Activated naive CD8-positive, alpha-beta T cell treated with anti-CD3 and anti-CD28 coated beads, Interleukin-2, amount 50 U/mL, for 24 hours (primary cell): ENCODE results near the gene ACOT6.
A peak's percentile ranks its signal among the peaks of the same experiment; 100 is the strongest.
"Not testable (repeated sequence)": the region's sequence is repeated elsewhere in the genome, so short reads cannot be mapped to it uniquely, and the experiment has no call there.

Experiments used
- ATAC-seq: fragments of 150-1000 bp; cut with Tn5 transposase; one replicate; pipeline ENCODE4 v1.10.0; 2021
- DNase-seq: peaks from one replicate; pipeline ENCODE4 v3.0.0; 2021
- H3K27ac Mint-ChIP-seq: one replicate; pipeline ENCODE4 v1.8.0; 2021; ENCODE audit warnings: mild to moderate bottlenecking, mixed read lengths
- H3K27me3 Mint-ChIP-seq: one replicate; pipeline ENCODE4 v1.8.0; 2021; ENCODE audit warnings: mixed read lengths
- H3K36me3 Mint-ChIP-seq: one replicate; pipeline ENCODE4 v1.8.0; 2021; ENCODE audit warnings: low read depth, mixed read lengths
- H3K4me1 Mint-ChIP-seq: one replicate; pipeline ENCODE4 v1.8.0; 2021; ENCODE audit warnings: mixed read lengths
- H3K4me3 Mint-ChIP-seq: one replicate; pipeline ENCODE4 v1.8.0; 2021; ENCODE audit warnings: mild to moderate bottlenecking, moderate library complexity, mixed read lengths
- H3K9me3 Mint-ChIP-seq: one replicate; pipeline ENCODE4 v1.8.0; 2021; ENCODE audit warnings: mixed read lengths

The ACOT6 gene, protein sequence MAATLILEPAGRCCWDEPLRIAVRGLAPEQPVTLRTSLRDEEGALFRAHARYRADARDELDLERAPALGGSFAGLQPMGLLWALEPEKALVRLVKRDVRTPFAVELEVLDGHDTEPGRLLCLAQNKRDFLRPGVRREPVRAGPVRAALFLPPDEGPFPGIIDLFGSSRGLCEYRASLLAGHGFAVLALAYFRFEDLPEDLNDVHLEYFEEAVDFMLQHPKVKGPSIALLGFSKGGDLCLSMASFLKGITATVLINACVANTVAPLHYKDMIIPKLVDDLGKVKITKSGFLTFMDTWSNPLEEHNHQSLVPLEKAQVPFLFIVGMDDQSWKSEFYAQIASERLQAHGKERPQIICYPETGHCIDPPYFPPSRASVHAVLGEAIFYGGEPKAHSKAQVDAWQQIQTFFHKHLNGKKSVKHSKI

DNA sequence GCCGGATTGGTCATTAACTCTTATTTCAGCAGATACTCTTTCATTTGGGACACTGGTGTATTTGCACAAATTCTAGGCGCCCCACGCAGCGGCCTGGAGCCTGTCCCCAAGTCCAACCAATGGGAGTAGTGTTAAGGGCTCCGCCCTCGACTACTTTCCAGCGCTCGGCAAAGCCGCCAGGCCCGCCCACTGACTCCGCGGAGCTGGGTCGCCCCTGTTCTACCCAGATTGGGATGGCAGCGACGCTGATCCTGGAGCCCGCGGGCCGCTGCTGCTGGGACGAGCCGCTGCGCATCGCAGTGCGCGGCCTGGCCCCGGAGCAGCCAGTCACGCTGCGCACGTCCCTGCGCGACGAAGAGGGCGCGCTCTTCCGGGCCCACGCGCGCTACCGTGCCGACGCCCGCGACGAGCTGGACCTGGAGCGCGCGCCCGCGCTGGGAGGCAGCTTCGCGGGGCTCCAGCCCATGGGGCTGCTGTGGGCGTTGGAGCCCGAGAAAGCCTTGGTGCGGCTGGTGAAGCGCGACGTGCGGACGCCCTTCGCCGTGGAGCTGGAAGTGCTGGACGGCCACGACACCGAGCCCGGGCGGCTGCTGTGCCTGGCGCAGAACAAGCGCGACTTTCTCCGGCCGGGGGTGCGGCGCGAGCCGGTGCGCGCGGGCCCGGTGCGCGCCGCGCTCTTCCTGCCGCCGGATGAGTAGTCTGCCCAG is at the start of gene ACOT6:
Gene ACOT6, plus strand, starts transcription at position 179 of the 707 bp plus-strand sequence. Its CDS starts 55 bp downstream, at position 234.
- H3K27me3 Mint-ChIP-seq: peaks cover 5% of the 10 kb centered on the region

DNA sequence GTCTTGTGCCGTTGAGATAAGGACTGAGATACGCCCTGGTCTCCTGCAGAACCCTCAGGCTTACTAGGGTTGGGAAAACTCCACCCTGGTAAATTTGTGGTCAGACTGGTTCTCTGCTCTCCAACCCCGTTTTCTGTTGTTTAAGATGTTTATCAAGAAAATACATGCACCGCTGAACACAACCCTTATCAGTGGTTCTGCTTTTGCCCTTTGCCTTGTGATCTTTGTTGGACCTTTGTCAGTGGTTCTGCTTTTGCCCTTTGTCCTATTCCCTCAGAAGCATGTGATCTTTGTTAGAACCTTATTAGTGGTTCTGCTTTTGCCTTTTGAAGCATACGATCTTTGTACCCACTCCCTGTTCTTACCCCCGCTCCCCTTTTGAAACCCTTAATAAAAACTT is 49.6 kb upstream of the ACOT6 start:
- H3K4me1 Mint-ChIP-seq: peaks cover 24% of the 10 kb centered on the region

More for the DNA sequence above, at the start of gene ACOT6:
- Mint-ChIP-seq H3K27ac (no peak within 1 kb of the TSS), H3K9me3 (no peaks in the 10 kb centered on the region), H3K36me3 (no peaks in the 10 kb centered on the region), H3K4me1 (peaks cover 6% of the 10 kb centered on the region), H3K4me3 (peak within 1 kb of the TSS; percentile 77)
- peak; percentile 93 for ATAC-seq
- DNase-seq: peak; percentile 74

DNA sequence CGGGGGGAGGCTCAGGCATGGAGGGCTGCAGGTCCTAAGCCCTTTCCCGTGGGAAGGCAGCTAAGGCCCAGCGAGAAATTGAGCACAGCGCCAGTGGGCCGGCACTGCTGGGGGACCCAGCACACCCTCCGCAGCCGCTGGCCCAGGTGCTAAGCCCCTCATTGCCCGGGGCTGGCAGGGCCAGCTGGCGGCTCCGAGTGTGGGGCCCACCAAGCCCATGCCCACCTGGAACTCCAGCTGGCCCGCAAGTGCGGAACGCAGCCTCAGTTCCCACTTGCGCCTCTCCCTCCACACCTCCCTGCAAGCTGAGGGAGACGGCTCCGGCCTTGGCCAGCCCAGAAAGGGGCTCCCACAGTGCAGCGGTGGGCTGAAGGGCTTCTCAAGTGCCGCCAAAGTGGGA is 45.9 kb upstream of the ACOT6 start:
- not testable (repeated sequence) for H3K27ac Mint-ChIP-seq, H3K9me3 Mint-ChIP-seq, DNase-seq, ATAC-seq, H3K4me3 Mint-ChIP-seq, H3K27me3 Mint-ChIP-seq
- Mint-ChIP-seq H3K36me3 (peaks cover 41% of the 10 kb centered on the region), H3K4me1 (peaks cover 50% of the 10 kb centered on the region)

More for the DNA sequence above, 49.6 kb upstream of the ACOT6 start:
- H3K36me3 Mint-ChIP-seq: peaks cover 36% of the 10 kb centered on the region
- not testable (repeated sequence) for H3K27ac Mint-ChIP-seq, ATAC-seq, H3K9me3 Mint-ChIP-seq, DNase-seq, H3K27me3 Mint-ChIP-seq, H3K4me3 Mint-ChIP-seq

DNA sequence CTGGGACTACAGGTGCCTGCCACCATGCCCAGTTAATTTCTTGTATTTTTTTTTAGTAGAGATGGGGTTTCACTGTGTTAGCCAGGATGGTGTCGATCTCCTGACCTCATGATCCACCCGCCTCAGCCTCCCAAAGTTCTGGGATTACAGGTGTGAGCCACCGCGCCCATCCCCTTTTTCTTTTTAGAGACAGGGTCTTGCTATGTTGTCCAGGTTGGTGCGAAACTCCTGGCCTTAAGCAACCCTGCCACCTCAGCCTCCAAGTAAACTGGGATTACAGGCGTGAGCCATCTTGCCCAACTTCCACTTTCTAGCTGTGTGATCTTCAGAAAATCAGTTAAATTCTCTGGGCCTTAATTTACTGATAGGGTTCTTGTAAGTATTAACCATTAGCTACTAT is 45.4 kb upstream of the ACOT6 start:
- H3K9me3 Mint-ChIP-seq, ATAC-seq, DNase-seq, H3K27me3 Mint-ChIP-seq: not testable (repeated sequence)
- H3K4me1 Mint-ChIP-seq: peaks cover 50% of the 10 kb centered on the region
- H3K36me3 Mint-ChIP-seq: peaks cover 41% of the 10 kb centered on the region
- H3K27ac Mint-ChIP-seq: peak overlapping the region; percentile 97
- peak overlapping the region; percentile 90 for H3K4me3 Mint-ChIP-seq

DNA sequence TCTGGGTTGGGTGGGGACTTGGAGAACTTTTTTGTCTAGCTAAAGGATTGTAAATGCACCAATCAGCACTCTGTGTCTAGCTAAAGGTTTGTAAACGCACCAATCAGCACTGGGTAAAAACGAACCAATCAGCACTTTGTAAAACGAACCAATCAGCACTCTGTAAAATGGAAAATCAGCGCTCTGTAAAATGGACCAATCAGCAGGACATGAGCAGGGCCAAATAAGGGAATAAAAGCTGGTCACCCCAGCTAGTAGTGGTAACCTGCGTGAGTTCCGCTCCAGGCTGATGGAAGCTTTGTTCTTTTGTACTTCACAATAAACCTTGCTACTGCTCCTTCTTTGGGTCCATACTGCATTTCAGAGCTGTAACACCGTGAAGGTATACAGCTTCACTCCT is 45.0 kb upstream of the ACOT6 start:
- ATAC-seq (no peak), DNase-seq (no peak)
- peaks cover 5% of the 10 kb centered on the region for H3K9me3 Mint-ChIP-seq
- peak overlapping the region; percentile 97 for H3K27ac Mint-ChIP-seq
- H3K27me3 Mint-ChIP-seq: no peaks in the 10 kb centered on the region
- peak overlapping the region; percentile 90 for H3K4me3 Mint-ChIP-seq
- H3K36me3 Mint-ChIP-seq: peaks cover 43% of the 10 kb centered on the region
- peaks cover 50% of the 10 kb centered on the region for H3K4me1 Mint-ChIP-seq

DNA sequence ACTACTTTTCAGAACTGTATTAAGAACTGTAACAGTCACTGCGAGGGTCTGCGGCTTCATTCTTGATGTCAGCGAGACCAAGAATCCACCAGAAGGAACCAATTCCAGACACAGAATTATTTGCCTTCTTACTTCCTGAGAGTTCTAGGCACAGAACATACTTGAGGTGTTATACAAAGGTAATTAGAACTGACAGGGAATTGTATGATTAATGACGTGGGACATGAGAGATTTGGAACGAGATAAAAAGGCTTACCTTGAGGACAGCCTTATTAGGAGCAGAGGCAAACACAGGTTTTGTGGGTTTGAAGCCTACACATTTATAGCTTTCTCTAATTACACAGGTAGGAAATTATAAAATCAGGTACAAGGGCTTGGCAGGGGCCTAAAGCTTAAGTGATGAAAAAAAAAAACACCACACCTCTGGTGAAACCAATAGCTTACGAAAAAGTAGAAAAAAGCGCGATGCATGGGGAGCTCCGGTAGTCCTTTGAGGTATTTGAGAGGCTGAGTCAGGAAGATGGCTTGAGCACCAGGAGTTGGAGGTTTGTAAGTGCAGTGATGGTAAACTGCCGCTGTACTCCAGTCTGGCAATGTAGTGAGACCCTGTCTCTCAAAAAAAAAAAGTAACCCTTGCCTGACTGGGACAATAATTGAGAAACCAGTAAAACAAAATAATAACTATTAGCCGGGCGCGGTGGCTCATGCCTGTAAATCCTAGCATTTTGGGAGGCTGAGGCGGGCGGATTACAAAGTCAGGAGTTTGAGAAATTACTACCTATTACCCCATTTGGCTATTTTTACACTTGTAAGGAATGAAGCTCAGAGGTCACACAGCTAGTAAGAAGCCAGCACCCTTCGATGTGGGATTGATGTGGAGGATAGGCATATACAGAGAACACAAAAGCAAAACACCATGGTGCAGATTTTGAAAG is 44.1 kb upstream of the ACOT6 start:
- peaks cover 40% of the 10 kb centered on the region for H3K36me3 Mint-ChIP-seq
- H3K4me3 Mint-ChIP-seq: peak overlapping the region; percentile 90
- H3K27me3 Mint-ChIP-seq: no peaks in the 10 kb centered on the region
- no peaks in the 10 kb centered on the region for H3K9me3 Mint-ChIP-seq
- peaks cover 50% of the 10 kb centered on the region for H3K4me1 Mint-ChIP-seq
- no peak for DNase-seq
- ATAC-seq: no peak
- H3K27ac Mint-ChIP-seq: peak overlapping the region; percentile 97

DNA sequence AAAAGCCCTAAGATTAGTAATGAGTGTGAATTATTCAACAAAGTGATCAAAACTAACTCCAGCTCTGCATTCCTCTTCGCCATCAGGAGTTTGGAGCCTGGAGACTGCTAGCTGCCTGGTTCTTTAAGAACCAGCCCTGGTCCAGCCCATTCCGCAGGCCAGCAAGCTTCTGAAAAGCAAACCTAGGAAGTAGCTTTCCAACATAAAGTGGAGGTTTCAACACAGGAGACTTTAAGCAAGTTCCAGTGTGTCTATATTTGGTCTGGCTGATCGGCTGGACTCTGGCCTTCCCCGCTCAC is 43.5 kb upstream of the ACOT6 start:
- ATAC-seq, DNase-seq, H3K27me3 Mint-ChIP-seq, H3K9me3 Mint-ChIP-seq: not testable (repeated sequence)
- peaks cover 44% of the 10 kb centered on the region for H3K36me3 Mint-ChIP-seq
- H3K27ac Mint-ChIP-seq: peak overlapping the region; percentile 97
- H3K4me1 Mint-ChIP-seq: peaks cover 50% of the 10 kb centered on the region
- H3K4me3 Mint-ChIP-seq: peak overlapping the region; percentile 90

DNA sequence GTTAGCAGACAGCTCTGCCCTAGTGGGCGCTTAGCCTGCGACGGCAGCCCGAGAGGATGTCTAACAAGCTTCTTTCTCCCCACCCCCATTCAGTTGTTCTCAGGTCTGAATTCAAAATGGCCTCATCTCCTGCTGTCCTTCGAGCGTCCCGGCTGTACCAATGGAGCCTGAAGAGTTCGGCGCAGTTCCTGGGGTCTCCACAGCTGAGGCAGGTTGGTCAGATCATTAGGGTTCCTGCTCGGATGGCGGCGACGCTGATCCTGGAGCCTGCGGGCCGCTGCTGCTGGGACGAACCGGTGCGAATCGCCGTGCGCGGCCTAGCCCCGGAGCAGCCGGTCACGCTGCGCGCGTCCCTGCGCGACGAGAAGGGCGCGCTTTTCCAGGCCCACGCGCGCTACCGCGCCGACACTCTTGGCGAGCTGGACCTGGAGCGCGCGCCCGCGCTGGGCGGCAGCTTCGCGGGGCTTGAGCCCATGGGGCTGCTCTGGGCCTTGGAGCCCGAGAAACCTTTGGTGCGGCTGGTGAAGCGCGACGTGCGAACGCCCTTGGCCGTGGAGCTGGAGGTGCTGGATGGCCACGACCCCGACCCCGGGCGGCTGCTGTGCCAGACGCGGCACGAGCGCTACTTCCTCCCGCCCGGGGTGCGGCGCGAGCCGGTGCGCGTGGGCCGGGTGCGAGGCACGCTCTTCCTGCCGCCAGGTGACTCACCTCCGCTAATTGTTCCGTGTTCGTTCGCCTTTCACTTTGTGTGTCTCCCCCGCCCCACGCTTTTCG is 42.9 kb upstream of the ACOT6 start, which contains the start of gene ACOT2:
Gene ACOT2, plus strand, starts transcription at position 29 of the 774 bp plus-strand sequence. Its CDS starts 28 bp downstream, at position 57.
- H3K4me3 Mint-ChIP-seq: peak within 1 kb of the TSS; percentile 90
- DNase-seq (peak; percentile 82), ATAC-seq (peak; percentile 79)
- H3K4me1 Mint-ChIP-seq: peaks cover 50% of the 10 kb centered on the region
- H3K9me3 Mint-ChIP-seq, H3K27me3 Mint-ChIP-seq: not testable (repeated sequence)
- H3K27ac Mint-ChIP-seq: peak within 1 kb of the TSS; percentile 97
- peaks cover 42% of the 10 kb centered on the region for H3K36me3 Mint-ChIP-seq

DNA sequence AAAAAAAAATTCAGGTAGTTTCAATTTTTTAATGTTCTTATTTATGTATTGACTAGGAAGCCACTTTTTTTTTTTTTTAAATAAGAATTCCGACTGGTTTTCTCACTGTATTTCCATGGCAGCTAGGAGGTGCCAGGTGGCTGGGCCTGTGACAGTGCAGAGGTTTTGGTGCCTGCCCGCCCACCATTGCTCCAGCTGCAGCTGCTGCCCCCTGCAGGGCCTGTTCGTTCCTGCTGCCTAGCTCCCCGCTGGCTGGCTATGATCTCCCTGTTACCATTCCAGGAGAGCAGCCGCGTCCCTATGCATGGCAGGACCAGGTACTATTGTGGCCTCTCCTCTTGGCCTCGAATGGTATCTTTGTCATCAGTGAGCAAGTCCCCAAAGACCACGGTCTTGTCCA is 41.4 kb upstream of the ACOT6 start:
- H3K9me3 Mint-ChIP-seq, H3K4me3 Mint-ChIP-seq, H3K27me3 Mint-ChIP-seq, H3K27ac Mint-ChIP-seq: not testable (repeated sequence)
- Mint-ChIP-seq H3K36me3 (peaks cover 29% of the 10 kb centered on the region), H3K4me1 (peaks cover 40% of the 10 kb centered on the region)
- DNase-seq (peak; percentile 72), ATAC-seq (peak; percentile 55)

DNA sequence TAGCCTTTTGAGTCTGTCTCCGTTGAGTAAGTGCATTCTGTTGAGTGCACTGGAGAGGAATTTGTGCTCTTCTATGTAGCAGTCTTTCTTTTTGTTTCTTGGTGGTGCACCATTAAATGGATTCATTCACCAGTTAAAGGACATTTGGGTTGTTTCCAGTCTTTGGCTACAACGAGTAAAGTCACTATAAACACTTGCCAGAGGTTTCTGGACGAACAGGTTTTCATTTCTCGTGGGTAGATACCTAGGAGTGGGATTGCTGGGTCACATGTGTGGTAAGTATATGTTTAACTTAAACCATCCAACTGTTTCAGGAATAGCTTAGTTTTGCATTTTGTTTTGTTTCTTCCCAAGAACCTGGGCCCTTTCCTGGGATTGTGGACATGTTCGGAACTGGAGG is 39.3 kb upstream of the ACOT6 start:
- H3K4me3 Mint-ChIP-seq, ATAC-seq, H3K27ac Mint-ChIP-seq, DNase-seq, H3K9me3 Mint-ChIP-seq, H3K27me3 Mint-ChIP-seq: not testable (repeated sequence)
- H3K36me3 Mint-ChIP-seq: peaks cover 19% of the 10 kb centered on the region
- peaks cover 23% of the 10 kb centered on the region for H3K4me1 Mint-ChIP-seq

DNA sequence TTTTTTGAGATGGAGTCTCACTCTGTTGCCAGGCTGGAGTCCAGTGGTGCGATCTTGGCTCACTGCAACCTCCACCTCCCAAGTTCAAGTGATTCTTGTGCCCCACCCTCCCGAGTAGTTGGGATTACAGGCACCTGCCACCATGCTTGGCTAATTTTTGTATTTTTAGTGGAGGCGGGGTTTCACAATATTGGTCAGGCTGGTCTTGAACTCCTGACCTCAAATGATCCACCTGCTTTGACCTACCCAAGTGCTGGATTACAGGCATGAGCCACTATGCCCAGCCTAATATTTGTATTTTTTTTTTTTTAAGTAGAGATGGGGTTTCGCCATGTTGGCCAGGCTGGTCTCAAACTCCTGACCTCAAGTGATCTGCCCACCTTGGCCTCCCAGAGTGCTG is 38.6 kb upstream of the ACOT6 start:
- H3K9me3 Mint-ChIP-seq, H3K27me3 Mint-ChIP-seq, H3K4me3 Mint-ChIP-seq, ATAC-seq, H3K27ac Mint-ChIP-seq, DNase-seq: not testable (repeated sequence)
- H3K36me3 Mint-ChIP-seq: peaks cover 17% of the 10 kb centered on the region
- peaks cover 16% of the 10 kb centered on the region for H3K4me1 Mint-ChIP-seq

DNA sequence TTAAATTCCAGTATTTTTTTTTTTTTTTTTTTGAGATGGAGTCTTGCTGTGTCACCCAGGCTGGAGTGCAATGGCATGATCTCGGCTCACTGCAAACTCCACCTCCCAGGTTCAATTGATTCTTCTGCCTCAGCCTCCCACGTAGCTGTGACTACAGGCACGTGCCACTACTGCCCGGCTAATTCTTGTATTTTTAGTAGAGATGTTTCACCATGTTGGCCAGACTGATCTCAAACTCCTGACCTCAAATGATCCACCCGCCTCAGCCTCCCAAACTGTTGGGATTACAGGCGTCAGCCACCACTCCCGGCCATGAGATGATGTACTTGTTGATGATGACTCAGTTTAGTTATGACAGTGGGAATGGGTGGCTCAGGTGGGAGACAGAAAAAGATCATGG is 38.1 kb upstream of the ACOT6 start:
- H3K27ac Mint-ChIP-seq, H3K27me3 Mint-ChIP-seq, H3K9me3 Mint-ChIP-seq, H3K4me3 Mint-ChIP-seq, ATAC-seq, DNase-seq: not testable (repeated sequence)
- Mint-ChIP-seq H3K36me3 (peaks cover 17% of the 10 kb centered on the region), H3K4me1 (peaks cover 13% of the 10 kb centered on the region)

DNA sequence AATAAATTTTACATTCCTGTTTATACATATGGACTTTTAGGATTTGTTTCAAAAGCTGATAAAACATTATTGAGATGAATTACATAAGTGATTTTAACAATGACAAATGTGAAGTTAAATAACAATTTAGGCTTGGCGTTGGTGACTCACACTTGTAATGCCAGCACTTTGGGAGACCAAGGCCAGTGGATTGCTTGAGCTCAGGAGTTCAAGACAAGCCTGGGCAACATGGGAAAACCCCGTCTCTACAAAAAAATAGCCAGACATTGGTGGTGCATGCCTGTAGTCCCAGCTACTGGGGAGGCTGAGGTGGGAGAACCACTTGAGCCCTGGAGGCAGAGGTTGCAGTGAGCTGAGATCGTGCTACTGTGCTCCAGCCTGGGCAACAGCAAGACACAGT is 35.9 kb upstream of the ACOT6 start:
- no peak for DNase-seq

More for the DNA sequence above, 35.9 kb upstream of the ACOT6 start:
- Mint-ChIP-seq H3K9me3 (no peaks in the 10 kb centered on the region), H3K36me3 (peaks cover 20% of the 10 kb centered on the region), H3K27ac (no peak overlapping the region), H3K4me1 (no peaks in the 10 kb centered on the region), H3K4me3 (no peak overlapping the region), H3K27me3 (no peaks in the 10 kb centered on the region)
- ATAC-seq: no peak
